Uterus (tissue), 2 donors: ENCODE results near the gene GRM5.

Experiments used
- CTCF ChIP-seq, 4 experiments: fragments of 200-600 bp in 2 of 4; fragments of 450-650 bp in 2 of 4; sonication (generic) in 2 of 4; IDR thresholded peaks; one replicate each; pipeline ENCODE4 v1.5.1; 2016 to 2019; ENCODE audit warnings: antibody characterized with exemption in 4 of 4, mild to moderate bottlenecking in 2 of 4, moderate library complexity in 1 of 4
- POLR2A ChIP-seq, 2 donors: fragments of 450-650 bp; IDR thresholded peaks; one replicate each; pipeline ENCODE4 v1.6.1; 2016; ENCODE audit warnings: antibody characterized with exemption in 2 of 2, mild to moderate bottlenecking in 1 of 2, moderate library complexity in 1 of 2

GRCh38 chr11:88480223-88480622 is 585.6 kb downstream of the GRM5 start:
- TF ChIP-seq CTCF (IDR thresholded peaks at IDR 0.05) (no peak), POLR2A (IDR thresholded peaks at IDR 0.05) (no peak)
